ENCODE results near the gene OR51I1.

The OR51I1 gene, protein sequence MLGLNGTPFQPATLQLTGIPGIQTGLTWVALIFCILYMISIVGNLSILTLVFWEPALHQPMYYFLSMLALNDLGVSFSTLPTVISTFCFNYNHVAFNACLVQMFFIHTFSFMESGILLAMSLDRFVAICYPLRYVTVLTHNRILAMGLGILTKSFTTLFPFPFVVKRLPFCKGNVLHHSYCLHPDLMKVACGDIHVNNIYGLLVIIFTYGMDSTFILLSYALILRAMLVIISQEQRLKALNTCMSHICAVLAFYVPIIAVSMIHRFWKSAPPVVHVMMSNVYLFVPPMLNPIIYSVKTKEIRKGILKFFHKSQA
- 0 reads per million in 2 donors for total RNA-seq

- DNase-seq: no peak
Observed at GRCh38 chr11:5441414-5441813, at the start of gene OR51I1. Gene OR51I1, minus strand, starts transcription at chr11:5441514. Its CDS starts 0 bp downstream, at chr11:5441514.

GRCh38 chr11:5489576-5490357 lies 48.5 kb upstream of the OR51I1 start:
- DNase-seq: no peak

DNA sequence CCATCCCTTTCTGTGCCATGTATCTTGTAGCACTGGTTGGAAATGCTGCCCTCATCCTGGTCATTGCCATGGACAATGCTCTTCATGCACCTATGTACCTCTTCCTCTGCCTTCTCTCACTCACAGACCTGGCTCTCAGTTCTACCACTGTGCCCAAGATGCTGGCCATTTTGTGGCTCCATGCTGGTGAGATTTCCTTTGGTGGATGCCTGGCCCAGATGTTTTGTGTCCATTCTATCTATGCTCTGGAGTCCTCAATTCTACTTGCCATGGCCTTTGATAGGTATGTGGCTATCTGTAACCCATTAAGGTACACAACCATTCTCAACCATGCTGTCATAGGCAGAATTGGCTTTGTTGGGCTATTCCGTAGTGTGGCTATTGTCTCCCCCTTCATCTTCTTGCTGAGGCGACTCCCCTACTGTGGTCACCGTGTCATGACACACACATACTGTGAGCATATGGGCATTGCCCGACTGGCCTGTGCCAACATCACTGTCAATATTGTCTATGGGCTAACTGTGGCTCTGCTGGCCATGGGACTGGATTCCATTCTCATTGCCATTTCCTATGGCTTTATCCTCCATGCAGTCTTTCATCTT lies 47.6 kb upstream of the OR51I1 start:
- DNase-seq: no peak

- DNase-seq: no peak
Observed at GRCh38 chr11:5488385-5488784, 47.1 kb upstream of the OR51I1 start, which contains the start of gene OR52D1. Gene OR52D1, plus strand, starts transcription at chr11:5488685. Its CDS starts 22 bp downstream, at chr11:5488707.

DNA sequence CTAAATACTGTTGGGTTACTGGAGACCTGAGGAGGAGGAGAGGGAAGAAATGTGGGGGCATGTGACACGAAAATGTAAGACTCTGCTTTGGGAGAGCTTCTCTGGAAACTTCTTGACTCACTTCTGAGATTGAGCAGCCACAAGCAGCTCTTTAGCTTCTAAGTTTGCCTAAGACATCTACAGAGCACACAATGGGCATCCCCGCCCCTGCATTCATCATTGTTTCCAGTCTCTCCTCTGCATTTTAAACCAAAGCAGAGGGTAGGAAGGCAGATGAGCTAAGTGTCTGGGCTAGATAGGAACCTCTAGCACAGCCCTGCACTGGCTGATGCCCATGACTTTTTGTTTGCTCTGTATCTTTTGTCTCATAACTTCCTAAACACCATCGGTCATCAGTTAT lies 45.1 kb upstream of the OR51I1 start:
- DNase-seq: no peak

GRCh38 chr11:5486003-5486402 lies 44.7 kb upstream of the OR51I1 start:
- DNase-seq: no peak

DNA sequence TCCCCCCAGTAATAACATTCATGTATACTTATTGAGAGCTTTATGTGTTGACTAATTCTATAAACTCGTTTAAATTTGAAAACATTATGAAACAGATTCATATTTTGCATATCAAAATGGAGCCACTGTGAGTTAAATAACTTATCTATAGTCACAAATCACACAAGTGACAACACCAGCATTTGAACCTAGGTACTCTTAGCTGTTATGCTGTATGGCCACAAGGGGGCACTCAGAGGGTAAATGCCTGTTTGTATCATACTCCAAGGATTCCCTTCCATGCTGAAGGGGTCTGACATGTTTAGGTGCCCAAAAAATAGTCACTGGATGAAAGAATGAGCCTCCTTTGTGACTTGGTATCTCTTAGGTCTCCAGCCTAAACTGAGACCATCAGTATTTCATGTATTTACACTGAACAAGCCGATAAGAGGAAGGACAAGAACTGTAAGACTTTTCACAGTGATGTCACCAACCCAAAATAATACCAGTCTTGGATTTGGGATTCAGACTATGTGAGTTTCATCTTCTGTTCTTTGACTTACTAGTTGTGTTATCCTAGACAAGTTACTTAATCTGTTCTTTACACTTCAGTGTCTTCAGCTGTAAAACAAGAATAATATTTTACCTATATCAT lies 35.0 kb upstream of the OR51I1 start:
- no peak for DNase-seq

GRCh38 chr11:5473921-5474320 lies 32.6 kb upstream of the OR51I1 start:
- DNase-seq: no peak

DNA sequence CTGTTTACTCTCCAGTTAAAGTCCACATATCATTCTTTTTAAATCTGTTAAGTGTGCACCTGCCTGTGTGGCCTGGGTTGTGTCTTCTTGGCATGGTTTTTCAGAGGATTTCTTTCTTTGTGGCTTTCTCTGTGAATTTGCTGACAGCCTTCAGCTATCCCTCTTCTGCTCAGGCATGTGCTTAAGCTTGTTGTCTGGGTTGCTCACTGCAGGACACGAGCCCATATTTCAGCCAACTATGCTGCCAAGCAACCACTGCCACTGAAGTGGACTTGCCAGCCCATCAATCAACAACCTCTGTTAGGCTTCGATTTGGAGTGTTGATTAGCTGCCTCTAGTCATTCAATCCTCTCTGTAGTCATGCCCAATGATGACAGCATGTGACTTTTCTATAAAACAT lies 26.2 kb upstream of the OR51I1 start:
- DNase-seq: no peak

DNA sequence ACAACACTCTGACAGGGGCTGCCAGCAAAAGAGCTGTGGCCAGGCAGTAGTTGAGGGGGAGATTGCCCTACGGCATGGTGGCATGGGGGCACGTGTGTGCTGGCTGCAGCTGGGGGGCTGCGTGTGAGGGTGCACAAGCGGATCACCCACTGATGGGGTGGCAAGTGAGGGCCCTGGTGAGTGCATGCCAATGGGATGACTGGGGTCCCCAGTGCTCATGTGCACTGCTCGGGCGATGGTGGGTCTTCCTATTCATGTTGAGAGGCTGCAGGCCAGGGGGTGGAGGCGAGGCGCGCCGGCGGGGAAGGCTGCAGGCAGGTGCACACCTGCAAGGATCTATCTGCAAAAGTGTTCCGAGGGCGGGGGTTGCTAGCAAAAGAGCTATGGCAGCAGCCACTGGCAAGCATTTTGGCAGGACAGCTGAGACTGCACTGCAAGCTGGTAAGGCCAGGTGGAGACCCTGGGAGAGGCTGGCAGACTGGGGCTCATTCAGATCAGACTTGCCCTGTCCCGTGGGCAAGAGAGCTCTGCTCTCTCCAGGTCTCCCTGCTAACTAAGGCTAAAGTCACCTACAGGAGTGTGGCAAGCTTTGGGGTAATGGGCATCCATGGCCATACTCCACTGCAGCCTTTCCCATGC lies 19.8 kb upstream of the OR51I1 start:
- DNase-seq: no peak

DNA sequence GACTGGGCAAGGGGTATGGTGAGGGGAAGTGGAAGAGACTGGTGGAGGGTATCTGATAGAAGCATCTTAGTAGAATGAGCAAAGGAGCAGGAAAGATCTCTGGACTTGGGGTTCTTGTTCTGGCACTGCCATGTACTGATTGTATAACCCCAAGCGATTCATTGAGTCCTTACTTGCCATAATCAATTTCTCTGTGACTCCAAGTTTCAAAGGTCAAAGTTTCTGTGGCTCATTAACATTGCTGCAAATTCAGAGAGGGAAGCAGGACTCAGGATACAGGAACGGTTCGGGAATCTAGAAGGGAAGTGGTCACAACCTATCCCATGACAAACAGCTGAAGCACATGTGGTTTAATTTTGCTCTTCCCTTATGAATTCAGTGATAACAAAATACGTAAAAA lies 8.1 kb upstream of the OR51I1 start:
- DNase-seq: no peak

DNA sequence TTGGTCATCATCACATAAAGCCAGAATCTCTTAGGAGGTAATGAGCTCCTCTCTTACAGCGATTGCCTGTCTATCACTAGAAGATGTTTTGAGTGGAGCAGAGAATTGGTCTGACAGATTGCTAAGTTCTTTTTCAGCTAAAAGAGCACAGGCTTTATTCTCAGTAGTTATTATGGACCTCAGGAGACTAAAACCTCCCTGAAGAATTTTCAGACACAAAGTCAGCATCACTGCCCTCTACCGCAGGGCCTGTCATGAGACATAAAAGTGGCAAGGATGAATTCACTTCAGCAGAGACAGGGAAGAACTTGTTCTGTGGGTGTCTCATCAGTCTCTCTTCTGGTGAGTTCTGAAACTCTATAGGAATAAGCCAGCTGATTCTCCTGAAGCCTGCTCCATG lies 7.7 kb upstream of the OR51I1 start, which contains the start of gene OR51I2:
Gene OR51I2, plus strand, starts transcription at position 301 of the 400 bp plus-strand sequence. CDS start 4,166 bp downstream, outside the sequence.
- DNase-seq: no peak

- no peak for DNase-seq
Observed at GRCh38 chr11:5443835-5444393, 2.6 kb upstream of the OR51I1 start.

- DNase-seq: no peak
Observed at GRCh38 chr11:5423131-5423530, 18.2 kb downstream of the OR51I1 start.

GRCh38 chr11:5421811-5422210 lies 19.5 kb downstream of the OR51I1 start, which contains the start of gene OR51Q1:
Gene OR51Q1, plus strand, starts transcription at chr11:5422111. Its CDS starts 90 bp downstream, at chr11:5422201.
- DNase-seq: no peak

DNA sequence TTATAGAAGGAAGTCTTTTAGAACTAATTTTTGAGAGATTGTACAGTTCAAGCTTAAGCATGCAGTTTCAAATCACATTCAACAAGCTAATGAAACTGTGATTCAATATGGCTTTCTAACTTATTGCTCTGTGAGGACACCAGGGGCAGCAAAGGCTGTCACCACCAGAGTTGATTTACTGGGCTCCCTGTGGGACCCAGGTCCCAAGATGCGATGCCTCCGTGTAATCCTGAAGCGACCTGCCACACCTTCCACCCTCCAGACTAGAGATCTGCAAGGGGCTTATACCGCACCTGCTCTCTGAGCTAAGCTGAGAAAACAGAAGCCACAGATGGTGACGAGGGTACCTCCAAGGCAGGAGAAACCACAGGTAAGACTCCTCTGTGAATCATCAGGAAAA lies 20.3 kb downstream of the OR51I1 start:
- DNase-seq: no peak

DNA sequence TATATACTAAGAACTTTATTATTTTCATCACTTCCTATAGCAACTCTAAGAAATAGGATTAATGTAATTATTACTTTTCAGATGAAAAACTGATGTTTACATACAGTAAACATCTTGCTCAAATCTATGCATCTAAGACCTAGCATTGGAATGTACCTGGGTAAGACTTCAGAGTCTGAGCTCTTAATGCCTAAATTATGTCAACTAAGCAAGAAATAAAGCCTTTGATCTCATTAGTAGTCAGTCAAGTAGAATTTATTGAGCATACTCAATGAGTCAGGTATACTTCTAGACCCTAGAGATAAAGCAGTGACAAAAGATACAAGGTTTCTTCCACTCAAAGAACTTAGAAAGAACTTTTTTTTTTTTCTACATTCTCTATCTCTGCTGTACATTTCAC lies 36.1 kb downstream of the OR51I1 start:
- no peak for DNase-seq

GRCh38 chr11:5398936-5399335 lies 42.4 kb downstream of the OR51I1 start:
- DNase-seq: no peak

- no peak for DNase-seq
Observed at GRCh38 chr11:5394091-5394490, 47.2 kb downstream of the OR51I1 start.
